ENCODE measurements around the gene RSPH9. TPM values are rescaled to one million over a fixed set of nuclear protein-coding genes. Genes with fewer than 3 reads are reported as not detected.
"Not testable (repeated sequence)": the region's sequence is repeated elsewhere in the genome, so short reads cannot be mapped to it uniquely, and the experiment has no call there.

RSPH9 gene
- total RNA-seq, 1 experiment from 2014 or later = not detected

DNA sequence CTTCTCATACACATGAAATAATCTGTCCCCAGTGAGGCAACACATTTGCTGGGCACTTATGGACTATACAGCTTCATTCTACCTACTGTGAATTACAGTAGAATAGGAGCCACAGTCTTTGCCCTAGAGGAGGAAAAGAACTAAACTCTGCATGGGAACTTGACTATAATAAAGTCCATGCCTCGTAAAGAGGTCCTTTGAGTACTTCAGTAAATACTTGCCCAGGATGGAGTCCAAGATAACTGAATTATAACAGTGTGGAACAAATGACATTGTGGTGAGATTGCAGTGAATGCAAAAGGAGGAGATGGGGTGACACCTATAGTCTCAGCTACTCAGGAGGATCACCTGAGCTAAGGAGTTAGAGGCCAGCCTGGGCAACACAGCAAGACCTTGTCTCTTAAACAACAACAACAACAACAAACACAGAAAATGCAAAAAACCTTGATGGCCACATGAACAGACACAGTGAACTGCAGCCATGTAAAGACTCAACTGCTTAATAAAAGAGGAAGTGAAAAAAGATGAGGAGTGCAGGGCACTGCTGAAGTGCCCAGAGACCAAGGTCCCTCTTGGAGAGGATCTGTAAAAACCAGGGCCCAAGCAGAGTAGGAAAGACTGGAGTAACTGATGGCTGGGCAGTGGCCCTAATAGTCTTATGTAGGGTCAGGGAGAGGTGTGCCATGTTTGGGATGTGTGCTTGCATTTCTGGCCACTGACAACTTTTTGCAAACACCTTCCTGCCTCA, 39.0 kb downstream of the RSPH9 start:
- DNase-seq (ENCODE audit: low read depth) = no peak

DNA sequence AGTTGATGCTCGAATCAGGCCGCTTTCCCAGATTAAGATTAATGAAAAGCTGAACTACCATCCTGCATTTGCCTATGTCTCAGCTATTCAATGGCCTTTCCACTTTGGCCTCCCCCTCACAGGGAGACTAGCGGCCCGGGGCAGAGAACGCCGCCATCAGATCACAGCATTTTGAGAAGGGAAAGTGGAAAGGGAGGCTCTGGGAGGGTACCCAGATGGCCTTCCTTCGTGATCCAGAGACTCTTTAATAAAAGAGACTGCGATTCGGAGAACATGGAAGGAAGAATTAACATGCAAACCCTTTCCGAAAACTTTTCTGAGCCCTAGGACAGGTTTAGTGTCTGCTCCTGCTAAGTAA, 42.2 kb downstream of the RSPH9 start:
- DNase-seq (ENCODE audit: low read depth) = no peak

DNA sequence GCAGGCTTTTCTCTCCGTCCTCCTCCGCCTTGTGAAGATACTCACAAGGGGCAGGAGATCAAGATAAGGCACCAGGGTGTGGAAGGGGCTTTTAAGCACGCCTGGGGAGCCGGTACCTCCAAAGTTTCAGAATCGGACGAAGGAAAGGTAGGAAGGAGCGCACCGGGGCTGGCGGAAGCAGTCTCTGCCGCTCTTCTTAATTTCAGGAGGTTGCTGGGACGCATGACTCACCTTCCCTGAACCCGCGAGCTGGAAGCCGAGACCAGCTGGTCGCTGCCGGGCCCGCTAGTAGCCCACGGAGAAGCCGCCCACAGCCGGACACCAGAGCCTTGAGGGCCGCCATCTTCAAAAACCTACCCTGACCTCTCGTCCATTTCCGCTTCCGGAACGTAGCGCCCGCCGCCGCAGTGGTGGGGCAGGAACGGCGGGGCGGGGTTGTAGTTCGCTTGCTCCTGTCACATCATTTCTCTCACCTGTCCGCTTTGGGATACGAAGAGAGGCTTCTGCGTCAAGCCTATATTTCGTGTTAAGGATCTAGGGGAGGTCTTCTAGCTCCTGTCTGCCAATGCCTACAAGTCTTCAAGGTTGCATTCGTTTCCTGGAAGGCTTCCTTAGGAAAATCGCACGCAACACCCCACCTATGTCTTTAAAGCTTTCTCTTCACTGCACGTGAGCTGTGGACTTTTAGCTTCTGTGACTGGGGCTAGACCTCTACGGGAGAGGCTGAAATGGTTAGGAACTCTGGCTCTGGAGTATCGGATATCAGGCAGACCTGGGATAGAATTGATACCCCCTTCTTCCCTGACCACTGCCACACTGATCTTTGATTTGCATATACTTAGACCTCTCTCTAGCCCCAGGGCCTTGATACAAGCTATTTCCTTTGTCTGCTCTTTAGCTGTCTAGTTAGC, 42.9 kb downstream of the RSPH9 start, which contains the start of gene MRPS18A:
Gene MRPS18A, minus strand, starts transcription at position 355 of the 911 bp plus-strand sequence. Its CDS starts 12 bp downstream, at position 343.
- DNase-seq (ENCODE audit: low read depth) = peak; percentile 89

DNA sequence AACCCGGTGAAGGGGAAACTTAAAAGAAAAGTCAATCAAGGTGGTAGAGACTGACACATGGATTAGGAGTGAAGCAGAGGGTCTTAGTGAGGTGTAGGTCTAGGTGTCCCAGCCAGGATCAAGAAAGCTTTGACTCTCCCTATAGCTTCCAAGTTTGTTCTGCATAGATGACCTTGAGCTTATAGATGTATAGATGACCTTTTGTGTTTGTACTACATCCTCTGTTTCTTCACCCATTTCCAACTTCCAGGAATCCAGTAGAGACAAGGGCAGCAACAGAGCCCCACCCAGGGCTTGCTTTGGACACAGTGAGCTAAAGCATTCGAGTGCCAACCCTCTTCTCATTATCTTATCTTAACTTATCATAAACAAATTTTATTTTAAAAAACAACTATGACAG, 44.6 kb downstream of the RSPH9 start:
- no peak for DNase-seq (ENCODE audit: low read depth)

DNA sequence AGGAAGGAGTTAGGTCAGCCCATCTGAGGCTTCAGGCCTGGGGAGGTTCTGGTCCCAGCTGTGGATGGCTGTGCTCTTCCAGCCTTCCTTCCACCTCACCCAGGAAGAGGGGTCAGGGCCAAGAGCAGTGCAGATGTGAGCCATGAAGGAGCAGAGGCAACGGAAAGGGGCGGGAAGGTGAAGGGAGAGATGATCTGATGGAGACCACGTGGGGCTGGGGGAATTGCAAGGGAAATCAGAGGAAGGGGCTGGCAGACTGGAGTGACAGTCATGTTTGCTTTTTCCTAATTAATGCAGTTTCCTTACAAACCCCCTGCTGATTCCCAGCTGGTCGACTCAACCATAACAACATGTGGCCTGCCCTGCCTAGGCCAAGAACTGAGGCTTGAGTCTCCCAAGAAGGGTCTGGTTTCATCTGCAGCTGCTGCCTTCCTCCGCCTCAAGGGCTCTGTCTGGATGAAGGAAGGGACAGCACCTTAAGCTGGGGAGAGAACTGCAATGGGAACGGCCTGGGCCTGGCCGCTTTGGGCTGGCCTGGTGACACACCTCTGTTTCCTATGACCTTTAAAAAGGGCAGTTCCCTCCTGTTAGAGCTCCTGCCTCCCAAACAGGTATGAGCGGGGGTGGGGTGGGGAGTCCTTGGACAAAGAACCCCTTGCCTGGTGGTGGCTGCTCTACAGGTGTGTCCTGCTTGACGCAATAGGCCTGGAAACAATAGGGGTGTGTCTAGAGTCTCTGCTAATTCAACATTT, 50.6 kb downstream of the RSPH9 start:
- DNase-seq (ENCODE audit: low read depth) = no peak

DNA sequence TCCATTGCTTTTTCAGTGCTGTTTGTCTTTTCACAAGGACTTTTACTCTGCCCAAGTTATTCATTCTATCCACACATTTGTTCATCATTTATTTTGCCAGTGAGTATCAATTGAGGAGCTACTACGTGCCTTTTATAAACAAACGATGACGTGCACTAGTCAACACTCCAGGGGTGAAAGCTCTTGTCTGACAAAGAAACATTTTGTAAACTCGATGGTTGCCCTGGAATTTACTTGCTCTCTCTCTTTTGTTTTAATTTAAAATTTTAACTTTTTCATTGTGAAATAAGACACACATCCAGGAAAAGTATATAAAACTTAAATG, 51.1 kb downstream of the RSPH9 start:
- no peak for DNase-seq (ENCODE audit: low read depth)

DNA sequence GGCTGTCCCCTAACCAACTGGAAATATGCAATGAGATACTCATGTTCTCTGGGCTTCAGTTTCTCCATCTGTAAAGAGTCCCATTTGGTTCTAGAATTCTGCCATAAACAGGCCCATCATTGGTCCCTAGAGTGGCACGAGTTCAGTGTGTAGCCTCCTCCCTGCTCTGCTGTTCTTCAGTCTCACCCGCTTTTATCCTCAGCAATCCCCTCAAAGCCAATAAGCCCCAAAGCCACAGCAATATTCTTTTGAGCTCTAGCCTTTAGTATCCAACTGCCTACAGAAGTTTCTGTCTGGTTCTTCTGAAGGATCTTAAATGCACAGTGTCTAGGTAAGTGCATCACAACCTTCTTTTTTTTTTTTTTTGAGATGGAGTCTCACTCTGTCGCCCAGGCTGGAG, 52.6 kb downstream of the RSPH9 start:
- DNase-seq (ENCODE audit: low read depth) = no peak

DNA sequence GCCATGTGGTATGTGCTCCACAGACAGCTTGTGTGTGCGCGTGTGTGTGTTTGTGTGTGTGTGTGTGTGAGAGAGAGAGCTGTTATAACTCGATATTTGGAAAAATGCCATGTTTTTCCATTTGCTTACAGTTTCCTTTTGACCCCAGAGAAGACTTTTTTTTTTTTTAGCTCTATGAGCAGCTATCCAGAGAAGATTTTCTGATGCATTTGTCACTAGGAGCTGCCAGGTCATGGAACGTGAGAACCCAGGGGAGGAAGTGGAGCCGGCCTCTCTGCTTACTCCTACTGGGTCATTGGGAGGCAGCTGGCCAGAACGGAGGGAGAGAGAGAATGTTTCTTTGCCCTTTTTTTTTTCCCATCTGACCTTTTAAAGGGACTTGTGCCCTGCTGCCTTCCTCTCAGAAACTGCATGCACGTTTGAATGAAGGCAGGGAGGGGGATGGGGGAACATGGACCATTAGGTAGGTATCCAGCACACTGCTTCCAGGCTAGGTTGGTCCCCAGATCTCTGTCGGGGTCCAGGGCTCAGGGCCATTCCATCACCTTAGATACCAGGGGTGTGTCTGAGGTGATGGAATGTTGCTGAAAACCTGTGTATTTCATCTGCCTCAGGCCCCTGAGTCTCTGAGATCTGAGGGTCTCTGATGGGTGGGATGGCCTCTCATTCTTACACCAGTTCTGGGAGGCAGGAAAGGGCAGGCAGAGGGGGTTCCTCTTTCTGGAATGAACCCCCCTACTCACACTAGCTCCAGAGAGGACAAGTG, 53.9 kb downstream of the RSPH9 start:
- DNase-seq (ENCODE audit: low read depth) = peak; percentile 26

DNA sequence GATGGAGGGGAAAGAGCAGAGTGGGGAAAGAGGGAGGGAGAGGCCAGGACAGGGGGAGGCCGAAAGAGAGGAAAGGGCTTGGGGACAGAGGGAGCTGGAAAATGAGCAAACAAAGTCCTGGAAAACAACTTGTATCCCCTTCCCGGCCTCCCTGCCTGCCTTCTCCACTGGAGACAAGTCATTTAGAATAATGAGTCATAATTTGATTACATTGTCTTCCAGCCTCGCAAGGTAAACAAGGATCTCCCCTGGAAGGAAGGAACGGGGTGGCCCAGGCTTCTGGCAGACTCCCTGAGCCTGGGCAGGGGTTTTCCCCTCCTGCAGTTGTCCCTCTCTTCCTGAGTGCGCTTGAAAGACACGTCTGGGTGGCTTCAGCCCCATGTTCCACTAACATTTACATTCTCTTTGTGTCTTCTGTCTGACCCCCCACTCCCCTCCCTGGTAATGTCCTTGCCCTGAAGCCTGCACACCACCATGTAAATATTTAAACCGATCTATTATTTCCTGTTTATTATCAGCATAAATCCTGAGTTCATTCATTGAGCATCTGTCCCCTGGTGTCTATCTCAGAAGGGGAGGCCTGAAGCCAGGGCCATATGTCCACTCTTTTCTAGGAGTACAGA, 54.8 kb downstream of the RSPH9 start:
- DNase-seq (ENCODE audit: low read depth) = peak; percentile 73

DNA sequence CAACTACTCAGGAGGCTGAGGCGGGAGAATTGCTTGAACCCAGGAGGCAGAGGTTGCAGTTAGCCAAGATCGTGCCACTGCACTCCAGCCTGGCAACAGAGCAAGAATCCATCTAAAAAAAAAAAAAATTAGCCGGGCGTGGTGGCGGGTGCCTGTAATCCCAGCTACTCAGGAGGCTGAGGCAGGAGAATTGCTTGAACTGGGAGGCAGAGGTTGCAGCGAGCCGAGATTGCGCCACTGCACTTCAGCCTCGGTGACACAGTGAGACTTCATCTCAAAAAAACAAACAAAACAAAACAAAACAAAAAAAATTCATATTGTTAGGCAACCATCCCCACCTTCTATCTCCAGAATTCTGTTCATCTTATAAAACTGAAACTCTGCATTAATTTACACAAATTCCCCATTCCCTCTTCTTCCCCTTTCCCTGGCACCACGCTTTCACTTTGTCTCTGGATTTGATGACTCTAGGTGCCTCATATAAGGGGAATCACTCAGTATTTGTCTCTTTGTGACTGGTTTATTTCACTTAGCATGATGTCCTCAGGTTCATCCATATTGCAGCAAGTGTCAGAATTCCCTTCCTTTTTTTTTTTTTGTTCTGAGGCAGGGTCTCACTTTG, 56.2 kb downstream of the RSPH9 start:
- DNase-seq (ENCODE audit: low read depth) = not testable (repeated sequence)

DNA sequence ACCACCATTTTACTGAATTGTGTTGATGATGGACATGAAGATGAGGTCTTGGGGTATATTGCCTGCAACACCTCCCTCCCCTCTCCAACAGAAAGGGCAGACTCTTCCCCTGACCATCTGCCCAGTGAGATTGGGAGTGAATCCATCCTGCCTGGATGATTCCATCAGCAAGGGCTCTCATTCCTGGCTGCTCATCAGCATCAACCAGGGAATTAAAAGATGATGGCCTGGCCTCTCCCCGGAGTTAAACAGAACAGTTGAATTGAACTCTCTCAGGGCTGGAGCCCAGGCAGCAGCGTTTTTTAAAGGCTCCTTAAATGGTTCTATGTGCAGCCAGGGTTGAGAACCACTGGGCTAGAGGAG, 57.3 kb downstream of the RSPH9 start:
- no peak for DNase-seq (ENCODE audit: low read depth)

DNA sequence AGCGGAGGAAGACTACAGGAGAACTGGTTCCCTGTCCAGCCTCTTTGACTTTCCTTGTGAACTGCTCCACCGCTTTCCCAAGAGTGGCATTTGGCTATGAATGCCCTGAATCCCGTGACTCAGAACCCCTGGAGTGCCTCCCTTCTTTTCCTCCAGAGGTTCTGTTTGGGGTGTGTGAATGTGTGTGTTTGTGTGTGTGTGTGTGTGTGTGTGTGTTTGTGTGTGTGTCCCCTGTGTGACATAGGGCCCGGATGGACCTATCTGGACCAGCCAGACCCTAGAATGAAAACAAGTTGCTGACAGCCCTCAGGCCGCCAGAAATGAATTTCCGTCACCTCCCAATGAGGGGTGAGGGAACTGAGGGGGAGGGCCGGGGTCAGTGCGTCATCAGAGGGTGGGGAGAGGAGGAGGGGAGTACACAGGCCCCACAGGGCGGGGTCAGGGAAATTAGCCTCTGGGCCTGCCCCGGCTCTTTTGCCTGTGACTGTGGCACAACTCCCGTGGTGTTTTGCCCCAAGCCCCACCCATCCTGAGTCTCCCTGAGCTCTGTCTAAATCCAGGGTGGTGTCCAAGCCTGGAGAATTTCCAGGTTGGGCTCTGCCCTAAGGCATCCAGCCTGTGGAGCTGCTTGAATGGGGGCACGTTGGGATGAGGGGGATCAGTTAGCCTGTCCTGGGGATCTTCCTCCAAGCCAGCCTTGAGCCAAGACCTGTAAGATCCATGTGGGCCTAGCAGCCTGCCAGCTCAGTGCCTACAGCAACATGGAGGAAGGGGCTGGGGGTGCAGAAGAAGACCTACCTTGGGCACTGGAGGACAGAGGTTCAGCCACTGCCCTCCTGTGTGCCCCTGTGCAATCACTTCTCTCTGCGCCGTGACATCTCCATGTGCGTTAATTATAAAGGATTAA, 58.0 kb downstream of the RSPH9 start:
- peak; percentile 93 for DNase-seq (ENCODE audit: low read depth)

DNA sequence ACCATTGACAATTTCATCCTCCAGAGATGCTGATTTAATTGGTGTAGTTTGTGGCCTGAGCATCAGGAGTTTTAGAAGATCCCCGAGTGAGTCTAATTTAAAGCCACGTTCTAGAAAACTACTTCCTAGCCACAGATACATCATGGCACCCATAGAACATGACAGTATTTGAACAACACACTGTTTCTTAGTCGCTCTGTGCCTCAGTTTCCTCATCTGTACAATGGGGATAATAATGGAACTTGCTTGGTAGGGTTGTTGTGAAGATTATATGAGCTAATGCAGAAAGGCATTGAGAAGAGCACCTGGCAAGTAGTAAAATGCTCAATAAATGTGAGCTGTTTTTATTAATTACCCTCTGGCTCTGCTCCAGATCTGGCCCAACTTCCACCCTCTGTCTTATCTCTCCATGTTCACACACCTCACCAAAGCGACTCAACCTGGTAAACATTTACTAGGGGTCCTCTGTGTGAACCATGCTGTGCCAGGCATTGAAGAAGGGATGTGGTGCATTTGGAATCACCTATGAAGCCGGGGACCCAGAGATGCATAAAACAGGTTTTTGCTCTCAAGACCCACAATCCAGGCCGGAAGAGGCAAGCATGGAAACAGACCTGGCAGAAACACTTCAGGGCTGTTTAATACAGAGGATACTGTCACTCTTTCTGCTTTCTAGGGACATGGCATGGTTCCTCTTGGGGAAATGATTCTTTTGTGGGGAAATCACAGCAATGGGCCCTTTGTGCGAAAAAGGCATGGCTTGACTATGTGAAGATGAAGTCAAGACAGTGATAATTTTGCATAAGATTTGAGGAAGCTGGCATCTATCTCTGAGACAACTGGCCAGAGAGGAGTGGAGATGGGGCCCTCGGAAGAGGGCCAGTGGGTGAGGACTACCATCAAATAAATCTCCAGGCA, 58.9 kb downstream of the RSPH9 start:
- no peak for DNase-seq (ENCODE audit: low read depth)

DNA sequence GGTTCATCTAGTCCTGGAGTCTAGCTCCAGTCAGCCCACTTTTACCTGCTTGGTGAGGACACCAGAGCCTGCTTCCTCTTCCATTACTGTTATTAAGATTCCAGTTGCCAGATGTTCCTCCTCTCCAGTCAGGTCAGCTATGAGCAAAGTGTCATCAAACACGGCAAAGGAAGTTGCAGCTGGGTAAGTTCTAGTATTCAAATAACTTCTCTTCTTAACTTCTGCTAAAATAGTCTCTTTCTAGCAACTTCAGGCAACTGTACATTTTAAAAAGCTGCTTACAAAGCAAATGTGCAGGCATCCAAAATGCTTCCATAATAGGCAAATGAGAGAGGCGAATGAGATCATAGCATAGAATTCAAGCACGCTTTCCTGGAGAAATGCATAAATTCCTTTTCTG, 61.2 kb downstream of the RSPH9 start:
- DNase-seq (ENCODE audit: low read depth) = no peak

DNA sequence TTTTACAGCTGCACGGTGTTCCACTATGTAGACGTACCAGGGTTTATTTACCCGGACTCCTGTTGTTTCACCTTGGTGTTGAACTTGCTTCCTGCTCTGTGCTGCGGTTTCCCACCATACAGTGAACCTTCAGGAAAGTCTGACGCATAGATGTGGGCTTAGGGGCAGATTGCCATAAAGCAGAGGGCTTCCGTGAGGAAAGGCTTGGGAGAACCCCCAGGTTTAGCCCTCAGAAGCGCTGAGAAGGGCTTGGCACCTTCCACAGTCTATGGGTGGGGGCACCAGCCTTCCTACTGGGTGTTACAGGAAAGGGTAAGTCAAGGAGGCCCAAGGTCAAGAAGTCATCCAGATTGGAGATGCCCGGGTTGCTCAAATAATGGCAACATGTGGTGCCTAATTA, 62.0 kb downstream of the RSPH9 start:
- peak; percentile 81 for DNase-seq (ENCODE audit: low read depth)

DNA sequence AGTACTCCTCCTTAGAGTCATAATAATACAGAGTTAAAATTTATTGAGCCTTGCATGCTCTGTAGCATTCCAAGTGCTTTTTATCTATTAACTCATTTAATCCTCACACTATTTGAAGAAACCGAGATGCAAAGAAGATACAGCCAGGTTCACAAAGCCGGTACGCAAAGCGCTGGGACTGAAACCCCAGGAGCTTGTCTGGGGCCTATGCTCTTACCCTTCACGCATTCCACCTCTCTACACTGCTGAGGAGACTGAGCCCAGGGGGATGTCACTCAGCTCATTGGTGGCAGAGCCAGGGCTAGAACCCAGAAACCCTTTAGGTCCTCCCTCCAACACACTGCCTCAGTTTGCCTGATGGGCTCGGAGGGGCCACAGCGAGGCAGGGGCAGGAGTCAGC, 62.4 kb downstream of the RSPH9 start:
- no peak for DNase-seq (ENCODE audit: low read depth)

DNA sequence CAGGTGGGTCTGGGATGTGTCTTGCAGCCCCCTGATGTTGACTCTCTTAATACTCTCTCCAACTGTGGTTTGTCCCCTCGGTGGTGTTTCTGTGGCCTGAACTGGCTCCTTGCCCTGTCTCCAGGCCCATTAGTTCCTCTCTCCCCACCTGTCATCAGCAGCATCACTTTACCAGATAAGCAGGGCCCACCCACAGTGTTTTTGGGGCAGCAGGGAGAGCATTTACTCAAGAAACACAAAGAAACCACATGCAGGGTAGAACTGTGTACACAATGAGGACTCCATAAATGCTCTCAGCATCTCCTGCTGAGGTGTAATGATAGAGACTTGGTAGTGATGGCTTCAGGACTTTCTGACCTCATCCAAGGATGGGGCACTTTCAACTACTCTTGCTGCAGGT, 62.9 kb downstream of the RSPH9 start:
- DNase-seq (ENCODE audit: low read depth) = no peak

DNA sequence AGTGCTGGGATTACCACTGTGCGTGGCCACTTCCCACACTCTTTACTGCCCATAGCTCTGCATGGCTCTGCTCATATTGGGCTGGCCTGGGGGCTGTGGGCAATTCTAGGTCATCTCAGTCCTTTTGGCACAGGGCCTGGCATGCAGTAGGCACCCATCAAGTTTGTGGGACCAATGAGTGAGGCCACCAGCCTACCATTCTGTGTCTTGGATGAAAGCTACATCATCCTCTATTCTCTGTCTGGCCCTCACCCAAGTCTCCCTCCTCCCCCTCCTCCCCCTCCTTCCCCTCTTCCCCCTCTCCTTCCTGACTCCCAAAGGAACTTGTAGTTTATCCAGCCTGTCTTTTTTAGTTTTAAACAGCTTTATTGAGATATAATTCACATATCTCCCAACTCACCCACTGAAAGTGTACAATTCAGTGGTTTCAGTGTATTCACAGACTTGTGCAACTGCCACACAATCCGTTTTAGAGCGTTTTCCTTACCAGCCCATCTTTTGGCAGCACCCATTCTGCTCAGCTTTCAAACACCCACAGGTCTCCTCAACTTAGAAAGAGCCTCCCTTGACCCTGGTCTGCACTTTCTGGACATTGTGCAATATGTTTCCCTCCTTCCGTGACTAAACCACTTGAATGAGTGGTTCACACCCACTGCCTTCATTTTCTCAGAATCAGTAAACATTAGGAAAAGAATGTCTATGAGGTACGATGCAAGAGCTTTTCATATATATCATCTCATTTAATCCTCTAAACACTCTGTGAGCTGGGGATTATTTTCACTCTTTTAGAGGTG, 64.2 kb downstream of the RSPH9 start:
- DNase-seq (ENCODE audit: low read depth) = peak; percentile 25
